Measurements from ENCODE around the gene MDM4.
"Not testable (repeated sequence)": the region's sequence is repeated elsewhere in the genome, so short reads cannot be mapped to it uniquely, and the experiment has no call there.

The MDM4 gene

DNA sequence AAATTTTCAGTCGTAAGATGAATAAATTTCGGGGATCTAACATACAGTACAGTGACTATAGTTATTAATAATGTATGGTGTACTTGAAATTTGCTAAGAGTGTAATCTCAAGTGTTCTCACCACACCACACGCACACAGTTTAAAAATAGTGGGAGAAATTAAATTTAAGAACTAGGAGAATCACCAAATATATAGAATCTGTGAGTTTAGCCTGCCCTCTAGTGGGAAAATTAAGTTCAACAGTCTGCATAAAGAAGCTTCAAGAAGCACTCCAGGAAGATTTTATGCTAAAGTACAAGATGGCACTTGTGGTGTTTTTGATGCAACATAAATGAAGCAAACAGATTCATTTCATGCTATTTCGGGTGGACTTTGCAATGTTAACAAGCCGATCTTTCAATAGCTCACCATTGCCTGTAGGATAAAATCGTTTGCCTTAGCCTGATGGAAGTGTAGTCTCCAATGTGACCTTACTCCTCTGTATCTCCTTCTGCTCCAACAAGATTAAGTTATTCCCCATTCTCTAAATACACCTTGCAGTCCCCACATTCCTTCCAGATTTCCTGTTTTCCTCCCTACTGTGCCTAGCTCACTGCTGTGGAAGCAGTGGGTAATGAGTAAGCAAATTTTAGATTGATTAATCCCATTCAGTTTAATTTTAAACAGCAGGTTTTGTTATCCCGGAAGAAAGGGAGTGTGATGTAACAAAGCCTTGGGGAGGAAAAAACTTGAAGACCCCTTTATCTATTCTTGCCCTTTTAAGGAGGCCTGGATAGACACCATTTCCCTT lies 12.9 kb upstream of the MDM4 start:
- H3K9me3 Mint-ChIP-seq, result no peaks in the 10 kb centered on the region
- H3K36me3 Mint-ChIP-seq, result peaks cover 2% of the 10 kb centered on the region
- peaks cover 39% of the 10 kb centered on the region for H3K4me1 Mint-ChIP-seq
- peak overlapping the region; percentile 71 for H3K27ac Mint-ChIP-seq
- H3K27me3 Mint-ChIP-seq, result peaks cover 2% of the 10 kb centered on the region
- H3K4me3 Mint-ChIP-seq, result peak overlapping the region; percentile 49

DNA sequence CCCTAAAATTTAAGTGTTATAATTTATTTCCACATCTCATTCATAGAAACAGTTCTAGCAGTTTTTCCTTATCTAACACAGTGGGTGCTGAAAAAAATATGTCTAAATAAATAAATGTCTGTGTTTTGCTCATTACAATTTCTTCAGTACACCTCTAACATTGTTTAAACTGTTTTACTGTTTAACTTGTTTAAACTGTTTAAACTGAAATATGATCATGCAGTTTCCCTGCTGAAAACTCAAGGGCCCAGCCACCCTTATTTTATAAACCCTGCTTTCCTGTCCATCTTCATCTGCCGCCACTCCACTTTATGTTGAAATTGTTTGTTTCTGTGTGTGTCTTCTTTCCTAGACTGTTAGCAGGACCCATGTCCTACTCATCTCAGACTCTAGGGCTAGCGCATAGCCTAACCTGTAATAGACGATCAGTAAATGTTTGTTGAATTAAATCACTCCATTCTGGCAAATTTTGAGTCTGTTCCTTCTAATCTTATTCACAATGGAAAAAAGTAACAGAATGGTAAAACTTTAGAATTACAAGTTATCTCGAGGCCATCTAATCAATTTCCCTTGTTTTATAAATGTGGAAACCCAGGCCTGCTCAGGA lies 12.2 kb upstream of the MDM4 start:
- H3K4me1 Mint-ChIP-seq, result peaks cover 35% of the 10 kb centered on the region
- H3K27ac Mint-ChIP-seq, result peak overlapping the region; percentile 41
- H3K27me3 Mint-ChIP-seq, result peaks cover 2% of the 10 kb centered on the region
- H3K36me3 Mint-ChIP-seq, result peaks cover 2% of the 10 kb centered on the region
- H3K9me3 Mint-ChIP-seq, result no peaks in the 10 kb centered on the region
- no peak overlapping the region for H3K4me3 Mint-ChIP-seq

DNA sequence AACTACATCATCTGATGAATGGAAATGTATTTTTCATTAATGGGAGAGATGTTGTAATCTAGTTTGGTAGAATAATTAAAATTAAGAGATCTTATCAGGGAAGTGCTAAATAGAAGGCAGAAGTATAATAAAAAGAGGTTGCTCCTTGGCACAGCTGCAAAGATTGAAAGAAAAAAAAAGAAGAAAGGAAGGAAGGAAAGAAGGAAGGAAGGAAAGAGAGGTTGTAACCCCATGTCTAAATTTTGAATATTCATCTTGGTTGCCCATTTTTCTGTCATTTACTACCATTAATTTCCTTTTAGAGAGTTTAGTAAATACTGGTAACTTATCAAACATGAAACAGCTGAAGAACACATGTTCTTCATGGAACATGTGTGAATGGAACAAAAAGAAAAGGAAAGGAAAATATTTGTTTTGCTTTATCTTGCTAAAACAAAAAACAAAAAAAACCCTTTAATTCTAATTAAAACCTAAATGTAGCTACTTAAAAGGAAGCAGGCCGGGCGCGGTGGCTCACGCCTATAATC lies 10.5 kb upstream of the MDM4 start:
- Mint-ChIP-seq H3K4me3 (peak overlapping the region; percentile 90), H3K9me3 (no peaks in the 10 kb centered on the region), H3K27ac (peak overlapping the region; percentile 100), H3K36me3 (peaks cover 2% of the 10 kb centered on the region), H3K4me1 (peaks cover 35% of the 10 kb centered on the region), H3K27me3 (peaks cover 2% of the 10 kb centered on the region)

DNA sequence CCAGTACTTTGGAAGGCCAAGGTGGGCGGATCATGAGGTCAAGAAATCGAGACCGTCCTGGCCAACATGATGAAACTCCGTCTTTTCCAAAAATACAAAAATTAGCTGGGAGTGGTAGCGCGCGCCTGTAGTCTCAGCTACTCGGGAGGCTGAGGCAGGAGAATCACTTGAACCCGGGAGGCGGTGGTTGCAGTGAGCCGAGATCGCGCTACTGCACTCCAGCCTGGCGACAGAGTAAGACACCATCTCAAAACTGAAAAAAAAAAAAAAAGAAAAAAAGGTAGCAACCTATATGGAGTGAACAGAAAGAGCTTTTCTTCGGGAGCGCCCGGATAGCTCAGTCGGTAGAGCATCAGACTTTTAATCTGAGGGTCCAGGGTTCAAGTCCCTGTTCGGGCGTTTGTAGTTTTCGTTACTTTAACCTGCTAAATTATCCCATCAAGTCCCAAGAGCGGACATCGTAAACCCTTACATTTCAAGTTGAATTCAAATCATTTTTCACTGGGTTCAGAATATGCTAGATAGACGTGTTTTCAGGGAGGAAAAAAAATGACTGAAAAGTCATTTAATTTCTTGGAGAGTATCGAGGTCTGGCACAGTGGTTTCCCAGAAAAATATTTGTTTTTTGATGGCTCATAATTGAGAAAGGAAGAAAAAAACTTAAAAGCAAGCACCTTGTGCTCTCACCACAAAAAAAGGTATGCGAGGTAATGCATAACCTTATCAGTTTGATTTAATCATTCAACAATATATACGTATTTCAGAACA lies 9.8 kb upstream of the MDM4 start:
- Mint-ChIP-seq H3K27ac (peak overlapping the region; percentile 100), H3K4me3 (peak overlapping the region; percentile 90), H3K36me3 (peaks cover 2% of the 10 kb centered on the region), H3K27me3 (peaks cover 2% of the 10 kb centered on the region), H3K9me3 (no peaks in the 10 kb centered on the region), H3K4me1 (peaks cover 40% of the 10 kb centered on the region)

DNA sequence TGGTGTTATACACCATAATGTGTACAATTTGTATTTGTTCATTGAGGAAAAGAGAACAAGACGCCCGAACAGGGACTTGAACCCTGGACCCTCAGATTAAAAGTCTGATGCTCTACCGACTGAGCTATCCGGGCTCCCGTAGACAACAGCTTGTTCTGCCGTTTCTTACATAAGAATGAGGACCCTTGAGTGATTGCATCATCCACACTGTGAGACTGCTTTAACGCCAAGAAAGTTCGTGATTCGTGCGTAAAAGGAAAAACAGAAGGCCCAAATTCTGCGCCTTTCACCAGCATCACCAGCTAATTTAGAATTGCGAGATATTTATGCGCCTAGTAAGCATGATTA lies 9.3 kb upstream of the MDM4 start:
- Mint-ChIP-seq H3K4me1 (peaks cover 41% of the 10 kb centered on the region), H3K36me3 (peaks cover 2% of the 10 kb centered on the region)

DNA sequence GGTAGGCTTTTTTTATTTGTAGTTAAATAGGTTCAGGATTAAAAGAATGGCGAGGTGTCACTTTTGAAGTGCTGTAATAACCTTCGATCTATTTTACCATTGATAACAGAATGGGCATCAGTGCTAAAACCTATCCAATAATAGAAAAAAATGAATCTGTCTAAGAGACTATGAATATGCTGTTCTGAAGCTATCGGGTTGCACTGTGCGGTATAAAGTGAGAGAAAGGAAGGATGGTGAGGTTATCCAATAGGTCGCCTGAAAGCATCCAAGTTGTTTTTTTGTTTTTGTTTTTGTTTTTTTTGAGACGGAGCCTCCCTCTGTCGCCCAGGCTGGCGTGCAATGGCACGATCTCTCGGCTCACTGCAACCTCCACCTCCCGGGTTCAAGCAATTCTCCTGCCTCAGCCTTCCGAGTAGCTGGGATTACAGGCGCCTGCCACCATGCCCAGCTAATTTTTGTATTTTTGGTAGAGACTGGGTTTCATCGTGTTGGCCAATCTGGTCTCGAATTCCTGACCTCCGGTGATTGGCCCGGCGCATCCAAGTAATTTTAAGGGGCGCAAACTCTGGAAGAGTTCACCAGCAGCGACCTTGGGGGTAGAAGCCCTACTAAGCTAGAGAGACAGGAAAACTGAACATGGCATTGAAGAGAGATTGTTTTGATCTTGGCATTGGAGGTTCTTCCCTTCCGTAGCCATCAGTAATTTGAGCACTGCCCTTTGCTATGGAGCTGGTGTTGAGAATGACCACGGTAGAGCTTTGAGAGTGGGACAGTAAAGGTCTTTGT lies 8.7 kb upstream of the MDM4 start:
- Mint-ChIP-seq H3K9me3 (no peaks in the 10 kb centered on the region), H3K4me1 (peaks cover 45% of the 10 kb centered on the region)

More for the DNA sequence above, 9.3 kb upstream of the MDM4 start:
- Mint-ChIP-seq H3K27me3 (peaks cover 2% of the 10 kb centered on the region), H3K9me3 (no peaks in the 10 kb centered on the region), H3K27ac (peak overlapping the region; percentile 100), H3K4me3 (peak overlapping the region; percentile 90)

DNA sequence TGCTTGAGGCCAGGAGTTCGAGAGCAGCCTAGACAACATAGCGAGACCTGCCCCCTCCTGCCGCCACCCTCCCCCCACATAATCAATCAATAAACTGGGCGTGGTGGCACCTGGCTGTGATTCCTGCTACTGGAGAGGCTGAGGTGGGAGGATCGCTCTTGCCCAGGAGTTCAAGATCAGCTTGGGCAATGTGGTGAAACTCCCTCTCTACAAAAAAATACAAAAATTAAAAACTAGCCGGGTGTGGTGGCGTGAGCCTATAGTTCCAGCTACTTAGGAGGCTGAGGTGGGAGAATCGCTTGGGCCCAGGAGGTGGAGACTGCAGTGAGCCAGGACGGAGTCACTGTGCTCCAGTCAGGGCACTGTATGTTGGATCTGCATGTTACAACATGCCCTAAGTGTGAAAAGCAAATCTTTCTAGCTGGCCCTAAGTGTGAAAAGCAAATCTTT lies 7.0 kb upstream of the MDM4 start:
- no peaks in the 10 kb centered on the region for H3K9me3 Mint-ChIP-seq
- no peak overlapping the region for H3K4me3 Mint-ChIP-seq
- H3K27ac Mint-ChIP-seq, result peak overlapping the region; percentile 38

More for the DNA sequence above, 8.7 kb upstream of the MDM4 start:
- peaks cover 2% of the 10 kb centered on the region for H3K27me3 Mint-ChIP-seq
- peak overlapping the region; percentile 90 for H3K4me3 Mint-ChIP-seq
- H3K36me3 Mint-ChIP-seq, result peaks cover 2% of the 10 kb centered on the region
- peak overlapping the region; percentile 100 for H3K27ac Mint-ChIP-seq

DNA sequence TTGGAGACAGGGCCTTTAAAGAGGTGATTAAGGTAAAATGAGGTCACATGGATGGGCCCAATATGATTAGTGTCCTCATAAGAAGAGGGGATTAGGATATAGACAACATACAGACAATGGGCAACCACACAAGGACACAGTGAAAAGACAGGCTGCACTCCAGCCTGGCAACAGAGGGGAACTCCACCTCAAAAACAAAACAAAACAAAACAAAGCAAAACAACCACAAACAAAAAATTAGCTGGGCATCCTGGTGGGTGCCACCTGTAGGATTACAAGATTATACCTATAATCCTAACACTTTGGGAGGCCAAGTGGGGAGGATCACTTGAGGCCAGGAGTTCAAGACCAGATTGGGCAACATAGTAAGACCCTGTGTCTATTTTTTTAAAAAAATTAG lies 4.8 kb upstream of the MDM4 start:
- peak overlapping the region; percentile 36 for H3K27ac Mint-ChIP-seq

More for the DNA sequence above, 7.0 kb upstream of the MDM4 start:
- peaks cover 2% of the 10 kb centered on the region for H3K27me3 Mint-ChIP-seq
- peaks cover 2% of the 10 kb centered on the region for H3K36me3 Mint-ChIP-seq
- H3K4me1 Mint-ChIP-seq, result peaks cover 44% of the 10 kb centered on the region

DNA sequence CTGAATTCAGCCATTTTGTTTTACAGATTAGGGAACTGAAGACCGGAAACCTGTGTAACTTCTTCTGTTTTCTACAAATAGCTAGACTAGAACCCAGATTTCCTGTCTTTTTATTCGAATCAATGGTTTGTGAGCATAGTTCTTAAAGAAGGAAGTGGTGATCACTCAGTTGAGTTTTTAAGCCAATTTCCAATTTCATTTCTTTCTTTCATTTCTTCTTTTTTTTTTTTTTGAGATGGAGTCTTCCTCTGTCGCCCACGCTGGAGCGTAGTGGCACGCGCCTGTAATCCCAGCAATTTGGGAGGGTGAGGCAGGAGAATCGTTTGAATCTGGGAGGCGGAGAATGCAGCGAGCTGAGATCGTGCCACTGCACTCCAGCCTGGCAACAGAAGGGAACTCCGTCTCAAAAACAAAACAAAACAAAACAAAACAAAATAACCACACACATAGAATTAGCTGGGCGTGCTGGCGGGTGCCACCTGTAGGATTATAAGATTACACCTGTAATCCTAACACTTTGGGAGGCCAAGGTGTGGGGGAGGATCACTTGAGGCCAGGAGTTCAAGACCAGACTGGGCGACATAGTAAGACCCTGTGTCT lies 3.0 kb upstream of the MDM4 start:
- peak overlapping the region; percentile 99 for H3K27ac Mint-ChIP-seq
- H3K4me1 Mint-ChIP-seq, result peaks cover 38% of the 10 kb centered on the region
- H3K36me3 Mint-ChIP-seq, result peaks cover 2% of the 10 kb centered on the region
- H3K4me3 Mint-ChIP-seq, result peak overlapping the region; percentile 88
- H3K27me3 Mint-ChIP-seq, result no peaks in the 10 kb centered on the region
- no peaks in the 10 kb centered on the region for H3K9me3 Mint-ChIP-seq

More for the DNA sequence above, 4.8 kb upstream of the MDM4 start:
- Mint-ChIP-seq H3K27me3 (no peaks in the 10 kb centered on the region), H3K9me3 (no peaks in the 10 kb centered on the region), H3K4me1 (peaks cover 40% of the 10 kb centered on the region), H3K36me3 (no peaks in the 10 kb centered on the region), H3K4me3 (no peak overlapping the region)

DNA sequence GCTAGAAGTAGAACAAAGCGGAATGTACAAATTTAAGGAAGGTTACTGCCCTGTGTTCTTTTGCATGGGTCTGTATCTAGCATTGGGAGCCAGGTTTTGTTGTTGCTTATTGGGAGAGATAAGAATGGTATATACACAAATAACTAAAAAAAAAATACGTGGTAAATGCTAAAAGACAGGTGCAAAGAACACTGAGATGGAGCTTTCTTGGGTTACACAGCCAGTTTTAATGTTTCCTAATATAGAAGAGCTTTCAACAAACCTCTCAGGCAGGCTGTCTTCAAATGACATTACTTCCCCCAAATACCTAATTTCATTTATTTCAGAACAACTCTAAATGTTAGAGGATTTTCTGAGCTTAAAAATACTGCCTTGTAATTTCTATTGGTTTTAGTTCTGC lies 1.4 kb upstream of the MDM4 start:
- Mint-ChIP-seq H3K27me3 (no peaks in the 10 kb centered on the region), H3K4me3 (peak overlapping the region; percentile 64), H3K27ac (peak overlapping the region; percentile 68), H3K36me3 (peaks cover 9% of the 10 kb centered on the region), H3K9me3 (no peaks in the 10 kb centered on the region), H3K4me1 (peaks cover 54% of the 10 kb centered on the region)

DNA sequence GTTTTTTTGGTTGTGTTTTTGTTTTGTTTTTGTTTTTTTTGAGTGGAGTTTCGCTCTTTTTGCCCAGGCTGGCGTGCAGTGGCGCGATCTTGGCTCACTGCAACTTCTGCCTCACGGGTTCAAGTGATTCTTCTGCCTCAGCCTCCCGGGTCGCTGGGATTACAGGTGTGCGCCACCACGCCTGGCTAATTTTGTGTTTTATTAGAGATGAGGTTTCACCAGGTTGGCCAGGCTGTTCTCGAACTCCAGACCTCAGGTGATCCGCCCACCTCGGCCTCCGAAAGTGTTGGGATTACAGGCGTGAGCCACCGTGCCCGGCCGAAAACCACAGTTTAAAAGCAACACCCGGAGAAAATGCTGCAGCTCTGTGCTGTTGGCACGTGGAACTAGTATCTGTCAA lies 1.2 kb downstream of the MDM4 start:
- H3K9me3 Mint-ChIP-seq, H3K27ac Mint-ChIP-seq, H3K4me3 Mint-ChIP-seq, H3K27me3 Mint-ChIP-seq: not testable (repeated sequence)
- Mint-ChIP-seq H3K36me3 (peaks cover 17% of the 10 kb centered on the region), H3K4me1 (peaks cover 70% of the 10 kb centered on the region)

DNA sequence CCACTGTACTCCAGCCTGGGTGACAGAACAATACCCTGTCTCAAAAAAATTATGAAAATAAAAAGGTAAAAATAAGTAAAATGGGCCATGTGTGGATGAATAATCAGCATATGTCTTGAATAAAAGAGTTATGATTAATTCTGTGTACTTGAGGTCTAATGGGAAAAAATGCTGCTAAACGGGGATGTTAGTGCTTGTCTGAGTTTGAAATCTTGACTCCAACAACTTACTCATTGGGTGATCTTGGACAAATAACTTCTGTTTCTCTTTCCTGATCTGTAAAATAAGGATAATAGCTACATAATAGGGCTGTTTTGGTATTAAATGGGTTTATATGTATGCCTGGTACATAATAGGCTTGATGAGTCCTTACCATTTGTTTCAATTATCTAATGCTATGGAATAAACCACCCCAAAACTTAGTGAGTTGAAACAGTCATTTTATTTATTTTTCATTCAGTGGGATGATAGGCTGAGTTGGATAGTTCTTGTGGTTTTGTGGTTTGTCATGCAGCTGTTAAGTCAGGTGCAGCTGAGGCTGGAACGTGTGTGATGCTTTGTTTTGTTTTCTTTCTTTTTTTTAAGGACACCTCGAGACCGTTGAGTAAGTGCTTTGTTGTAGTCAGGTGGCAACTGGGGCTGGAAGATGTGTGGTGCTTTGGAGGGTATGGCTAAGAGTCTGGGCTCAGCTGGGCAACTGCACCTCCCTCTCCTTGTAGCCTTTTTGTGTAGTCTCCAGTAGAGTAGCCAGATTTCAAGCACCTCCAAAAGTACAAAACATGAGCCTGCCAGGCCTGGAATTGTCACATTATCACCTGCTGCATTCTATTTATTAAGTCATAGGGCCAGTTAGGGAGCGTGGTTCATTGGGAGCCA lies 4.9 kb downstream of the MDM4 start:
- peak overlapping the region; percentile 90 for H3K27ac Mint-ChIP-seq
- H3K4me1 Mint-ChIP-seq, result peaks cover 77% of the 10 kb centered on the region
- no peaks in the 10 kb centered on the region for H3K27me3 Mint-ChIP-seq
- H3K36me3 Mint-ChIP-seq, result peaks cover 30% of the 10 kb centered on the region
- H3K9me3 Mint-ChIP-seq, result peaks cover 4% of the 10 kb centered on the region
- H3K4me3 Mint-ChIP-seq, result peak overlapping the region; percentile 77

DNA sequence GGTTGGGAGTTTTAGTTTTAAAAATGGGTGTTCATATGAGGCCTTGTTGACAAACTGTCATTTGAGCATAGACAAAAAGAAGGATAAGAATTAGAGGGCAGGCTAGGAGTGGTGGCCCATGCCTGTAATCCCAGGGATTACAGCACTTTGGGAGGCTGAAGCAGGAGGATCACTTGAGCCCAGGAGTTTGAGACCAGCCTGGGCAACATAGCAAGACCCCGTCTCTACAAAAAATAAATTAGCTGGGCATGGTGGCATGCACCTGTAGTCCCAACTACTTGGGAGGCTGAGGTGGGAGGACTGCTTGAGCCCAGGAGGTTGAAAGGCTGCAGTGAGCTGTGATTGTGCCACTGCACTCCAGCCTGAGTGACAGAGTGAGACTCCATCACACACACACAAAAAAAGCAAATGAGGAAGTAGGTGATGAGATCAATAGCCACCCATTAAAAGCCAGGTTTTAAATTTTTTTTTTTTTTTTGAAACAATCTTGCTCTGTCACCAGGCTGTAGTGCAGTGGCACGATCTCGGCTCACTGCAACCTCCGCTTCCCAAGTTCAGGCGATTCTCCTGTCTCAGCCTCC lies 5.8 kb downstream of the MDM4 start:
- H3K27ac Mint-ChIP-seq, result not testable (repeated sequence)

More for the DNA sequence above, 5.8 kb downstream of the MDM4 start:
- H3K27me3 Mint-ChIP-seq, H3K9me3 Mint-ChIP-seq: not testable (repeated sequence)
- peaks cover 82% of the 10 kb centered on the region for H3K4me1 Mint-ChIP-seq
- peaks cover 28% of the 10 kb centered on the region for H3K36me3 Mint-ChIP-seq
- peak overlapping the region; percentile 43 for H3K4me3 Mint-ChIP-seq

Measured in activated naive CD4-positive, alpha-beta T cell treated with anti-CD3 and anti-CD28 coated beads, Interleukin-2, amount 50 U/mL, for 24 hours (primary cell).